Stomach (tissue), 4 donors: ENCODE data around the gene CDH16.

Experiments used
- CTCF ChIP-seq, 7 experiments: fragments of 450-650 bp in 4 of 7; fragments of 200-600 bp in 3 of 7; sonication (generic) in 3 of 7; IDR thresholded peaks; one replicate each; pipeline ENCODE4 v1.5.1; 2016 to 2019; ENCODE audit warnings: antibody characterized with exemption in 7 of 7, control low read depth in 2 of 7, mild to moderate bottlenecking in 1 of 7
- POLR2A ChIP-seq, 4 donors: fragments of 450-650 bp; IDR thresholded peaks; one replicate each; pipeline ENCODE4 v1.6.1; 2016; ENCODE audit warnings: antibody characterized with exemption in 4 of 4, control low read depth in 2 of 4, mild to moderate bottlenecking in 1 of 4, moderate library complexity in 1 of 4
- POLR2AphosphoS5 ChIP-seq, 3 donors: sonication (generic); formaldehyde crosslinking; IDR thresholded peaks; one replicate each; pipeline ENCODE4 v1.6.1; 2016; ENCODE audit warnings: antibody characterized with exemption in 3 of 3

DNA sequence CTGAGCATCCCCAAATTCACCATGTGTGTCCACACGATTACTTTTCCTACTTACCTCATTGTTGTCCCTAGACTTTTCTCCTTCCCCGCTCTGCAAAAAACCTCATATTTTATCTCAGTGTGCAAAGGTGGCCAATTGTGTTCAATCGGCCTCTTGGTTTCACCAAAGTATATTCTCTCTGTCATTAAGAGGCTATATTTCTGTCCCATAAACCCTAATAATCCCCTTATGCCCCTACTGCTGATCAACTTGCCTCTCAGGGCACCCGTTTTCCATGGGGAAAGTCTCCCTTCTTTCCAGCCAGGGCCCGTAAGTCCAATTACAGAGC, 28.3 kb upstream of the CDH16 start:
- TF ChIP-seq POLR2A (IDR thresholded peaks at IDR 0.05) (no peak), POLR2AphosphoS5 (IDR thresholded peaks at IDR 0.05) (no peak), CTCF (IDR thresholded peaks at IDR 0.05) (no peak)
